Adrenal gland (tissue), 5 donors: ENCODE data around the gene CBX7.

Experiments
- CTCF ChIP-seq, 6 experiments: fragments of 450-650 bp in 4 of 6; fragments of 200-600 bp in 2 of 6; sonication (generic) in 1 of 6; IDR thresholded peaks; 1 replicate in 5 of 6; 2 replicates in 1 of 6; pipeline versions ENCODE4 v1.5.1 to v1.8.0; 2016 to 2021; ENCODE audit warnings: antibody characterized with exemption in 6 of 6, mild to moderate bottlenecking in 2 of 6, moderate library complexity in 1 of 6
- POLR2A ChIP-seq, 2 donors: fragments of 450-650 bp; IDR thresholded peaks; one replicate each; pipeline ENCODE4 v1.6.1; 2017; ENCODE audit warnings: antibody characterized with exemption in 2 of 2, mild to moderate bottlenecking in 2 of 2, moderate library complexity in 1 of 2
- donor health status: DM: no; HTN: no; CAD: no.

DNA sequence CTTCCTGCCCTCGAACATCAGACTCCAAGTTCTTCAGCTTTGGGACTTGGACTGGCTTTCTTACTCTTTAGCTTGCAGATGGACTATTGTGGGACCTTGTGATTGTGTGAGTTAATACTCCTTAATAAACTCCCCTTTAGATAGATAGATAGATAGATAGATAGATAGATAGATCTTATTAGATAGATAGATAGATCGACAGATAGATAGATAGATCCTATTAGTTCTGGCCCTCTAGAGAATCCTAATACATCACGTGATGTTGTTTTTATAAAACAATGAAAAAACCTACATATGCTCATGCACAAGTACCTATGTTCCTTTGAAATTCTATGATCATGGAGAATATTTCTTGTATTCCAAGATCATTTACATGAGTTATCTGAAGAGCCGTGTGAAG is 31.5 kb downstream of the CBX7 start:
- no peak for TF ChIP-seq CTCF (IDR thresholded peaks at IDR 0.05)
- TF ChIP-seq POLR2A (IDR thresholded peaks at IDR 0.05) = no peak
